HG02840 (cell line): ENCODE results near the gene SIRT6.
"Not testable (repeated sequence)": the region's sequence is repeated elsewhere in the genome, so short reads cannot be mapped to it uniquely, and the experiment has no call there.

Experiments used
- ATAC-seq: cut with Tn5 transposase; IDR thresholded peaks from one replicate; pipeline ENCODE4 v1.9.1; 2021; ENCODE audit warnings: mild to moderate bottlenecking, moderate library complexity, moderate number of reproducible peaks; ENCODE audit not compliant: unreplicated experiment, low FRiP score

SIRT6 gene

DNA sequence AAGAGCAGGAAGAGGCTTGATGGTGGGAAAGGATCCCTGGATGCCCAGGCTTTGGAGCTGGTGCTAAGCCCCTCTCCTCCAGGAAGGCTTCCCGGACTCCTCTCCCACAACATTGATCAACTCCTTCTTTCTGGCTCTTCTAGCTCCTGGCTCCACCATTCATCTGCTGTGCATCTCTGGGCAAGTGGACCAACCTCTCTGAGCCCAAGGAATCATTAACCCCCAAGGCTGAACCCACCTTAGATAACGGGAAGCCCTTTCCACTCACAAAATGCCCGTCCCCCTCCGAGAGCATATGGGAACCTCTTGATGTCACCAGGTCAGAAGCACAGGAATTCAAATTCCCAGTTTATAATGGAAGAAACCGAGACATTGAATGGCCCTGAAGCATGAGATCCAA, 5.2 kb downstream of the SIRT6 start:
- ATAC-seq = no peak

DNA sequence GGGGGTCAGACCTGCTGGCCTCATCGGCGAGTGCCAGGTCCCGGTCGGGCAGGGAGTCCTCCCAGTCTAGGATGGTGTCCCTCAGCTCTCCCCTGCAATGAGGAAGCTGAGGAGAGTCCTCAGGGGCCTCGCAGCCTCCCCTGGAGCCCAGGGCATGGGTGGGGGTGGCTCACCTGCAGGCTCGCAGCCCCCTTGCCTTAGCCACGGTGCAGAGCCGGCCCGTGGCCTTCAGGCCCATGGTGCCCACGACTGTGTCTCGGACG, 6.8 kb downstream of the SIRT6 start:
- ATAC-seq = no peak

DNA sequence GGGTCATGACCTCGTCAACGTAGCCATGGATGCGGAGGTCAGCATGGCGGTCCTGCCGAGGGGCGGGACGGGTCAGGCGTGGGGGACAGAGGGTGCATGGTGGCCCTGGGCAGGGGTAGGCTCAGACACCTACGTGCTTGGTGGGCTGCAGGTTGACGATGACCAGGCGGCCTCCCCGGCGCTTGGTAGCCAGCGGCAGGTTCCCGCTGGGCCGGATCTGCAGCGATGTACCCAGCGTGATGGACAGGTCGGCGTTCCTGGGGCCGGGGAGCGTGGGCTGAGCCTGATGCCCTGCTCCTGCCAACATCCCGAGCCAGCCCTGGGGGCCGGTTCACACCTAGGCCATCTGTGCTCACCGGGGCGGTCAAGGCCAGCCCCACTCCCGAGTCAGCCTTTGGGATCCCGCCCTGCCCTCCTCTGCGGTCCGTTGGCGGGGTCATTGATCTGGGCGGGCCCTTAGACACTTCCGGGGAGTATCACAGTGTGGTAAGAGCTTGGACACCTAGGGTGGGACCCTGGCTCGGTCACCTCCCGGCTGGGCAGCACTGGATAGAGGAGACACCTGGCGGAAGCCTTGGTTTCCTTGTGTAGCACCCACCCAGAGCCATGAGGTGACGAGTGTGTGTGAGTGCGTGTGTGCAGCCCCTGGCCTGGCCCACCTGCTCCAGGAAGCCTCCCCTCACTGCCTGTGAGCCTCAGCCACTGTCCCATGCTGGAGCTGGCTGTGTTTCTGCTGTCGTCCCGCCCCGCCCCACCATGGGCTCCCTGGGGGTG, 7.3 kb downstream of the SIRT6 start:
- no peak for ATAC-seq

DNA sequence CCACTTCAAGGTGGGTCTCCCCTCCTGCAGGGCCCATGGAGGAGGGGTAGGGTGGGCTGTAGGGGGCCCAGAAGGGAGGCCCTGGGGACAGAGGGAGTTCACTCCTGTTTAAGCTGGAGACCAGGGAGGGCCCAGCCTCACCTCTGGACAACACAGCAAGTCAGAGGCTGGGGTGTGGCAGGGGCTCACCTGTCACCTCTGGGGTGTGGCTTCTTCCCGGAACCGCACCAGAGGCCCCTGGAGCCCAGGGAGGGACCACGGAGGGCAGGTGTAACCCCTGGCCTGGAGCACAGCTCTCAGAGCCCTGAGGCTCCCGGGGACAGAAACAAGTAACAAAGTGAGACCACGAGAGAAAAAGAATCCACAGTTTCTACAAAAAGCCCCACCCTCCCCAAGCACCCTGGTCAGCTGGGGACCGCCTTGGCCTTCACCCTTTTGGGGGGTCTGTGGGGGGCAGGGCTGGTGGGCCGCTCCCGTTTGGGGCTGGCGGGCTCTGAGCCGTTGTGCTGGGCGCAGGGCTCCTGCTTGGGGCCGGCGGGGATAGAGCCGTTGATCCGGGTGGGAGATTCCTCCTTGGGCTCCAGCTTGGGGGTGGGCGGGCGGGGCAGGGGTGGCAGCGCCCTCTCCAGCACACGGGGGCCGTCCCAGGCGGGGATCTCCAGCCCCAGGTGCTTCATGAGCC, 8.0 kb downstream of the SIRT6 start:
- ATAC-seq = no peak

DNA sequence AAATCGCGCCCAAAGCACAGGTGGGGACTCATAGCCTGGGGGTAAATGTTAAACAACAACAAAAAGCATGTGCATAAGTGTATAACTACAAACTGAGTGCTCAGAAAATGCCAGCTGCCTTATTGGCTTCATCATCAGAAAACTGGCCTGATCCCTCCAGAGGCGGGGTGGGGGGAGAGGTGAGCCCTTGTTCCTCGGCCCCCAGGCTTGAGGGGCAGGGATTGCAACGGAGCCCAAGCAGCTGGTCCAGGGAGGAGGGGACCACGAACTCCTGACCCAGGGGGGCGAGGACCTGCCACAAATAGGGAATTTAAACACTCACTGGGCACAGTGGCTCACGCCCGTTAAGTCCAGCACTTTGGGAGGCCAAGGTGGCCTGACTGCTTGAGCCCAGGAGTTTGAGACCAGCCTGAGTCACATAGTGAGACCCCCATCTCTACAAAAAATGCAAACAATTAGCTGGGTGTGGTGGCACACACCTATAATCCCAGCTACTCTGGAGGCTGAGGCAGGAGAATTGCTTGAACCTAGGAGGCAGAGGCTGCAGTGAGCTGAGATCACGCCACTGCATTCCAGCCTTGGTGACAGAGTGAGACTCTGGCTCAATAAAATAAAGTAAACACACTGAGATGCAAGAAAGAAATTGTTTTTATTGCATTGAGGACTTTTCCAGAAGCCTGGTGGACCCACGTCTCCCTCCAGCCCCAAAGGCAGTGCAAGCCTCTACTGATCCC, 8.7 kb downstream of the SIRT6 start:
- no peak for ATAC-seq

DNA sequence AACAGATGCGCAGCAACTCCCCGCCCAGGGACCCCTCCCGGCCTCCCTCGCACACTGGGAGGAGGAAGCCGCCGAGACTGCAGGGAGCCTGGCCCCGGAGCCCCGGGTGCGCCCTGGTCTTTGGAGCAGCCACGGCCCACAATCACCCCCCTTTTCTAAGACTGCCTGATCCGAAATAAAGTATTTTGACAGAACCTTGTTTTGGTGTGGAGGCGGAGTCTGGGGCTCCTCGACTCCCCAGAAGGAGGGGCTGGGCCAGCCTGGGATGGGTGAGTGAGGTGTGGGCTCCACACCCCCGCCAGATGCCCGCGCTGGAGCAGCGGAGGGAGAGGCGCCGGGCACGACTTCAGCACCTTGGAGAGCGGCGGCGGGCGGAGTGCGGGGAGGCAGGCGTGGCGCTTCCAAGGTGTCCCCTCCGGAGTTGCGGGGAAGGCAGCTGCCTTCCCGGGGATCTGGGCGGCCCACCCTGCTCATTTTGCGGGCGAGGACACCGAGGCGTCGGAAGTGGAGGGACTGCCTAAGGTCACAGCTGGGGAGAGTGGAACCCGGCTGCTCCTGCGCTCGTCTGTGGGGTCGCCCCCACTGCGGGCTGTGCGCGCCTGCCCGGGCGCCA, 9.4 kb downstream of the SIRT6 start:
- ATAC-seq = no peak

DNA sequence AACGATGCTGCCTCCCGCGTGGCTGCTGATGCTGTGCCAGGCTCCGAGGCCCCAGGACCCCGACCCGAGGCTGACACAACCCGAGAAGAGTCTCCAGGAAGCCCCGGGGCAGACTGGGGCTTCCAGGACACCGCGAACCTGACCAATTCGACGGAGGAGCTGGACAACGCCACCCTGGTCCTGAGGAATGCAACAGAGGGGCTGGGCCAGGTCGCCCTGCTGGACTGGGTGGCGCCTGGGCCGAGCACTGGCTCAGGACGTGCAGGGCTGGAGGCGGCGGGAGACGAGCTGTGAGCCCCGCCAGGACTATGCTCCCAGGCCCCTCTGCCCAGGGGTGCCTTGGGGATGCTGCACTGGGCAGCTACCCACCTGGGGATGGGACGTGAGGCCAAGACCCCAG, 10.7 kb downstream of the SIRT6 start:
- no peak for ATAC-seq

DNA sequence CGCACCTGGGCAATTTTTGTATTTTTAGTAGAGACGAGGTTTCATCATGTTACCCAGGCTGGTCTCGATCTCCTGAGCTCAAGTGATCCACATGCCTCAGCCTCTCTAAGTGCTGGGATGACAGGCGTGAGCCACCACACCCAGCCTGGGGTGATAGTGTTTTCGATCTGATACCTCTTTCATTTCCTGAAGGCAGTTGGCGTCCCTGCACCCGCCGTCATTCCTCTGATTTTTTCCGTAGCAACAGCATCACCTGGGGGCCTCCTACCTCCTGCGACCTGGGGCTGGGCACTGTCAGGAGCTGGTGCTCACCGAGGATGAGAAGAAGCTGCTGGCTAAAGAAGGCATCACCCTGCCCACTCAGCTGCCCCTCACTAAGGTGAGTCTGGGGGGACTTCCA, 18.1 kb downstream of the SIRT6 start:
- ATAC-seq = no peak

DNA sequence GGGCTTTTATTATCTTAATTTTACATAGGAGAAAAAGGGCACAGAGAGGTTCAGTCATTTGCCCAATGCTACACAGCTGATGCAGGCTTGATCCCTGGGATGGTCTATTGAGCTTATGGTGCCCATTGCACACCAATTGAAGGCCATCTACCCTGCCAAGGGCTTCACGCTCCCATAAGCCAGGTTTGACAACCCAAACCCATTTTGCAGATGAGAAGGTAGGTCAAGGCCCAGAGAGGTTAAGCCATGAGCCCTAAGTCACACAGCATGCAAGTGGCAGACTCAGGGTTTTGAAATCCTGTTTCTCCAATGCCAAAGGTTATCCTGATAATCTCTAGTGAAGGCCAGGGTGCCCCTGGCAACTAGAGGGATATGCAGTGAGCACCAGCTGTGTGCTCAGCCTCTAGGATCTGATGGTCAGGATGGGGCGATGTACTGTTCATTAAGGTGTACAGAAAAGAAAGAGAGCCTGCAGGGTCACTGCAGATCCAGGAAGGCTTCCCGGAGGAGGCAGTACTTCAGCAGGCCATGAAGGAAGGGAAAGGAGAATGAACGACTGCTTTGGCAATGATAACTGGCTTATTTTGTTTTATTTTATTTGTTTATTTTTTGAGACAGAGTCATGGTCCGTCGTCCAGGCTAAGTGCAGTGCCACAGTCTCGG, 20.8 kb downstream of the SIRT6 start:
- ATAC-seq = no peak

DNA sequence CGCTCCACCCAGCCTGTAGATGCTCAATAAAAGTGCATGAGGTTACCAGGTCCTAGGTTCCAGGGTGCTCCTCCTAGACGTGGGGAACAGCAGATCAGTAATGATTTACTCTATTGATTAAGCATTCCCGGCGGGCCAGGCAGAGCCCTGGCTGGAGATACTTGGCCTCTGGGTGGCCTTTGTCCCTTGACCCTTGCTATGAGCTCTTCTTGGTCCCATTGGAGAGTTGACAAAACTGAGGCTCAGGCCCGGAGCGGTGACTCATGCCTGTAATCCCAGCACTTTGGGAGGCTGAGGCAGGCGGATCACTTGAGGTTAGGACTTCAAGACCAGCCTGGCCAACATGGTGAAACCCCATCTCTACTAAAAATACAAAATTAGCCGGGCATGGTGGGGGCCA, 24.4 kb downstream of the SIRT6 start:
- not testable (repeated sequence) for ATAC-seq

DNA sequence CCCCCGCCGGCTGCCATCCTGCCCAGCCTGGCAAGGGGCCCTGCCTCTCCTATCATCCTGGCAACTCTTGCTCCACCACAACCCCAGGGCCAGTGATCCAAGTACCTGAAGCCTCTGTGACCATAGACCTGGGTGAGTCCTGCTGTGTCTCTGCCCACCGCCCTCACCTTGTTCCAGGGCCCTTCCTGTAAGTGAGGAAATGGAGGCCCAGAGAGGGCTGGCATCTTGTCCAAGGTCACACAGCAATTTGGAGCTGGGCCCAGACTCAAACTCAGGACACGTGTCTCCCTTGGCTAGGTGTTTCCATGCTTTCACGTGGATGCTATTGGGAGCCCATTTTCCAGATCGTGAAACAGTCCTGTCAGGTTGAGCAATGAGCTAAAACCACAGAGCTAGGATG, 25.2 kb downstream of the SIRT6 start:
- no peak for ATAC-seq

DNA sequence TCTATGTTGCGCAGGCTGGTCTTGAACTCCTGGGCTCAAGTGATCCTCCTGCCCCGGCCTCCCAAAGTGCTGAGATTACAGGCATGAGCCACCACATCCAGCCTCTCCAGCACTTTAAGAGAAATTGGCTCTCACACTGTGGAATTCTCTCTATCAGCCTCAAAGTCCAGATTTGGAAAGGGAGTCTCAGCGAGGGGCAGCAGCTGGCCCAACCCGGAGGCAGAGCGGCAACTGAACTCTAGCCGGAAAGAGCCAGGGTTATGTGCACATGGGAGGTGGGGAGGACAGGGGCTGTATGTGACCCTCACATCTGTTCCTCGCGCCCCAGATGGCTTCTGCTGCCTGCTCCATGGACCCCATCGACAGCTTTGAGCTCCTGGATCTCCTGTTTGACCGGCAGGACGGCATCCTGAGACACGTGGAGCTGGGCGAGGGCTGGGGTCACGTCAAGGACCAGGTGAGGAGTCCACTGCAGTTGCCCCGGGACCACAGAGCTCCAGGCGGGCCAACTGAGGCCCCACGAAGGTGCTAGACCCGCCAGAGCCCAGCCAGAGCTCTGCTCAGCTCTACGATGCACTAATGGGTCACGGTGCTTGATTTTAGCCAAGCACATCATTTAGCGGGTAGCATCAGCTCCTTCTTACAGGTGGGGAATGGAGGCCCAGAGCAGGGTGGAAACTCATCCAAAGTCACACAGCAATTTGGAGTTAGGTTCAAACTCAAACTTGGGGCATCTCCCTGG, 27.6 kb downstream of the SIRT6 start:
- no peak for ATAC-seq

DNA sequence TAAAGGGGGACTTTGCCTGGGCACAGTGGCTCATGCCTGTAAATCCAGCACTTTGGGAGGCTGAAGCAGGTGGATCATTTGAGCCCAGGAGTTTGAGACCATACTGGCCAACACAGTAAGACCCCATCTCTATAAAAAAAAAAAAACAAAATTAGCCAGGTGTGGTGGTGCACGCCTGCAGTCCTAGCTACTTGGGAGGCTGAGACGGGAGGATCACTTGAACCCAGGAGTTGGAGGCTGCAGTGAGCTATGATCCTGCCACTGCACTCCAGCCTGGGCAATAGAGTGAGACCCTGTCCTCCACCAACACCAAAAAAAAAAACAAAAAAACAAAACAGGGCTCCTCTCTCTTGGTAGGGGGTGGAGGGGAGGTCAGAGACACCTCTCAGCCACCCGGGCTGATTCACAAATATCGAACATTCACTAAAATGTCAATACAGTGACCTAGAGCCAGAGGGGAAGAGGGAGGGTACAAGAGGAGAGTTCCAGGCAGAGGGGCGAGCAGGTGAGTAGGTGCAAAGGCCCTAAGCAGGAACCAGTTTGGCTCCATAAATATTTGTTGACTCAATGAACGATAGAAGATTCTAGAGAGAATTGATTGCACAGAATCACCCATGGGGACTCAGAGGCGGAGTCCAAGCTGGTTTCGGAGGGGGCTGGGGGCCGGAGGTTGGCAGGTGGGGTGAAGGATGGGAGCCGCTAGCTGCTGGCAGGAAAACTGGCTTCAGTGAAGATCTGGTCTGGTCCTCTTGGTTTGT, 29.9 kb downstream of the SIRT6 start:
- no peak for ATAC-seq

DNA sequence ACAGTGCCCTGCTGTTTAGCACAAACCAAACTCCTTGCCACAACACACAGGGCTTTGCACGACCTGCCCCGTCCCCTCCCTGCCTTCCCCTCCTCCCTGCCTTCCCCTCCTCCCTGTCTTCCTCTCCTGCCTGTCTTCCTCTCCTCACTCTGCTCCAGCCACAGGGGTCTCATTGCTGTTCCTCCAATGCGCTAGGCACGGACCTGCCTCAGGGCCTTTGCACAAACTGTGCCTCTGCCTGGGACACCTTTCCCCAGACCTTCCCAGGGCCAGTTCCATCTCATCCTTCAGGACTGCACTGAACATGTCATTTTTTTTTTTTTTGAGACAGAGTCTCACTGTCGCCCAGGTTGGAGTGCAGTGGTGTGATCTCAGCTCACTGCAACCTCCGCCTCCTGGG, 30.7 kb downstream of the SIRT6 start:
- no peak for ATAC-seq

DNA sequence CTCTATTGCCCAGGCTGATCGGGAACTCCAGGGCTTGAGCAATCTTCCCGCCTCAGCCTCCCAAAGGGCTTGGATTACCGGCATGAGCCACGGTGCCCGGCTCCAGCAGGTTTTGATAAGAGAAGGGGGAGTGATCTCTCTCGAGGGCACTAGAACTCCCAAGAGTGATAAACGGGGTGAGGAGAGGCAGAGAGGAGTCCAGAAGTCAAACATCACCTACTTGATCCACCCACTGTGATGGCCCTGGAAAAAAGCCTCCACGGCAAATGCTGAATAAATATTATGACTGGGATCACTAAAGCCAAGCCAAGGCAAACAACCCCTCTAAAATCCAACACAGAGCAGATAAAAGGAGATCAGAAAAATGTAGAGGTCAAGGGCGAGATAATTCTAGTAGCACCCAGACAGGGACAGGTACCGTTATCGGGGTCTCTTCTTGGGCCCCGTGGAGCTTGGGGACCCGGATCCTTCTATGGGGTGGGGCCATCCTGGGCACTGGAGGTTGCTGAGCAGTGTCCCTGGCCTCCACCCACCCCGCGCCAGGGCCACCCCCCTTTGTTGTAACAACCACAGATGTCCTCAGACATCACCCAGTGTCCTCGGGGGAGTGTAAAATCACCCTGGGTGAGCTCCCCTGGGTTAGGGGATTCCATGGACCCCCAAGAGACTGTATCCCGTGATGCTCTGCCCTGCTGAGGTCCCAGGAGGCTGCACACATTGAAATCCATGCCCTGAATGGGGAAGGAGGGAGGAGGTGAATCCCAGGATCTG, 32.7 kb downstream of the SIRT6 start:
- no peak for ATAC-seq

DNA sequence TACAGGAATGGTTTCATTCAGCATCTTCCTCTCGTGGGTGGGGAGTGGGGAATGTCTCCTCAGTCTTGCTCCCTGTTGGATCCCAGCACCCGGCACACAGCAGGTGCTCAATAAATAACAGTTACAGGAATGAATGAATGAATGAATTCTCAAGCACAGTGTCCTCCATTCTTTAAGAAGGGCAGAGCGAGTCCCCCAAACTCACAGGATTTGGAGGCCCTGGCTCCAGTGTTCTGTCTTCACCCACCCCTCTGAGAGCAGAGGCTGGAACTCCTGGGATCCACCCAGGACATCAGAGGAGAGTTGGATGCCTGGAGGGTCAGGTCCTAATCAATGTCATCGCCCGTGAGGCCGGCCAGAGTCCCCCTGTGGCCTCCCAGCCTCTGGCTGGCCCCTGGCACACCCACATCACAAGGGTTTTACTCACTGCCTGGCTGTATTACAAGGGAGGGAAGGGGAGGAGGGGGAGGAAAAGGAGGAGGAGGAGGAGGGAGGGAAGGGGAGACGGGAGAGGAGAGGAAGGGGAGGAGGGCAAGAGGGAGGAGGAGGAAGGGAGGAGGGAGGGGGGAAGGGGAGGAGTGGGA, 37.6 kb downstream of the SIRT6 start:
- ATAC-seq = no peak

DNA sequence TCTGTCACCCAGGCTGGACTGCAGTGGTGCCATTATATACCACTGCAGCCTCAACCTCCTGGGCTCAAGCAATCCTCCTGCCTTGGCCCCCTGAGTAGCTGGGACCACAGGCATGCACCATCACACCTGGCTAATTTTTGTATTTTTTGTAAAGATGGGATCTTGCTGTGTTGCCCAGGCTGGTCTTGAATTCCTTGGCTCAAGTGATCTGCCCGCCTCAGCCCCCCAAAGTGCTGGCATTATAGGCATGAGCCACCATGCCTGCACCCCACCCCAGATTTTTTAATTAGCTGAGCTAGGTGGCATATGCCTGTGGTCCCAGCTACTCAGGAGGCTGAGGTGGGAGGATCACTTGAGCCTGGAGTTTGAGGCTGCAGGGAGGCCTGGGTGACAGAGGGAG, 39.4 kb downstream of the SIRT6 start:
- ATAC-seq = not testable (repeated sequence)

DNA sequence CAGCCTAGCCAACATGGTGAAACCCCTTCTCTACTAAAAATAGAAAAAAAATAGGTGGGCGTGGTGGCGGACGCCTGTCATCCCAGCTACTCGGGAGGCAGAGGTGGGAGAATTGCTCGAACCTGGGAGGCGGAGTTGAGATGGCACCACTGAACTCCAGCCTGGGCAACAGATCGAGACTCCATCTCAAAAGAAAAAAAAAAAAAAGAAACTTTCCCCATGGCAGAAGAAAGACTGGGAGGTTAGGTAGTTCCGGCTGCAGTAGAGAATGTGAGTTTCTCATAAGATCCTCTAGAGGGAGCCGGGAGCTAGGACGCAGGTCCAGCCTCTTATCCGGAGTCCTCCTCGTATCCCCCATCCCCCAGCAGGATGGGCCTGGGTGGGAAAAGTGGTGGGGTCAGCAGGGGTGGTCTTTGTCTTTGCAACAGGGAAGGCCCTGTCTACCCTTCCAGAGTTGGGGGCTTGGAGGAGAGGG, 42.1 kb downstream of the SIRT6 start:
- ATAC-seq = no peak
